Body of pancreas (tissue), 4 donors: Measurements from ENCODE around the gene MPLKIP. TPM values are rescaled to one million over a fixed set of nuclear protein-coding genes. Genes with fewer than 3 reads are reported as not detected.

ENCODE experiments used
- ATAC-seq: fragments of 150-250 bp; one replicate; pipeline ENCODE4 v1.9.1; 2016
- DNase-seq, 4 donors: peaks; one replicate each; pipeline ENCODE4 v3.0.0-alpha.2; 2019
- H3K27ac ChIP-seq, 4 donors: fragments of 200-600 bp; sonication (generic); 1 replicate in 3 of 4; 2 replicates in 1 of 4; pipeline versions ENCODE4 v1.5.1 to v1.6.1; 2016 to 2019; ENCODE audit warnings: mild to moderate bottlenecking in 1 of 4, mixed read lengths in 1 of 4, moderate library complexity in 1 of 4
- H3K27me3 ChIP-seq, 2 donors: fragments of 200-600 bp; sonication (generic); one replicate each; pipeline ENCODE4 v1.6.0; 2016; ENCODE audit warnings: mild to moderate bottlenecking in 1 of 2
- H3K36me3 ChIP-seq, 2 donors: fragments of 200-600 bp; sonication (generic); replicated peaks in 1 of 2; 2 replicates each; pipeline ENCODE4 v1.5.1; 2016; ENCODE audit warnings: low read depth in 2 of 2; ENCODE audit not compliant: insufficient read depth in 1 of 2
- H3K4me1 ChIP-seq: fragments of 200-600 bp; sonication (generic); one replicate; pipeline ENCODE4 v1.6.0; 2016
- H3K4me3 ChIP-seq, 2 donors: fragments of 200-600 bp; sonication (generic); 1 replicate in 1 of 2; 2 replicates in 1 of 2; pipeline ENCODE4 v1.5.1; 2016 to 2019
- H3K9me3 ChIP-seq, 3 donors: fragments of 200-600 bp; sonication (generic); 1 replicate in 2 of 3; 2 replicates in 1 of 3; pipeline ENCODE4 v1.5.1; 2016
- CTCF ChIP-seq, 7 experiments: fragments of 450-650 bp in 4 of 7; fragments of 200-600 bp in 3 of 7; sonication (generic) in 3 of 7; IDR thresholded peaks; one replicate each; pipeline ENCODE4 v1.5.1; 2016 to 2019; ENCODE audit warnings: antibody characterized with exemption in 7 of 7
- POLR2A ChIP-seq, 3 donors: fragments of 450-650 bp; IDR thresholded peaks; one replicate each; pipeline ENCODE4 v1.6.1; 2016; ENCODE audit warnings: antibody characterized with exemption in 3 of 3, mild to moderate bottlenecking in 2 of 3
- WGBS, 2 donors: methylation state at CpG; one replicate each; pipeline ENCODE4 v1.1.5; 2017; 5-methylcytosine and 5-hydroxymethylcytosine counted together
- intact Hi-C: fragments of 100-400 bp; cut with DNase I; formaldehyde crosslinking; loops from one replicate; pipeline ENCODE4 v1.15.1; 2023
- total RNA-seq, 2 donors: library from RNA; depleted of rRNA; stranded (reverse); fragments of >200 nt; gene quantifications; one replicate each; pipeline ENCODE4 v1.1.0, GENCODE V29; 2016

MPLKIP gene
- total RNA-seq, 2 donors from 2014 or later = 4.6 to 9.9 TPM

- TF ChIP-seq CTCF (IDR thresholded peaks at IDR 0.05) (no peak), POLR2A (IDR thresholded peaks at IDR 0.05) (no peak)
- 56 to 64% methylated on average over 3 of the region's 3 CpGs for WGBS, 2 donors
- Histone ChIP-seq H3K4me1 (peaks cover 51% of the 10 kb centered on the region), H3K4me3 (no peak overlapping the region), H3K36me3 (no peaks in the 10 kb centered on the region), H3K9me3 (no peaks in the 10 kb centered on the region), H3K27ac (no peak overlapping the region), H3K27me3 (no peaks in the 10 kb centered on the region)
- ATAC-seq (no peak), DNase-seq (no peak)
- intact Hi-C loops = no loop called here
Observed at GRCh38 chr7:40101201-40101600, 33.2 kb downstream of the MPLKIP start.

GRCh38 chr7:40099837-40100236 is 34.6 kb downstream of the MPLKIP start:
- 81 to 88% methylated on average over 4 of the region's 4 CpGs for WGBS, 2 donors
- Histone ChIP-seq H3K9me3 (no peaks in the 10 kb centered on the region), H3K27ac (no peak overlapping the region), H3K36me3 (no peaks in the 10 kb centered on the region), H3K4me1 (peaks cover 53% of the 10 kb centered on the region), H3K4me3 (no peak overlapping the region), H3K27me3 (no peaks in the 10 kb centered on the region)
- TF ChIP-seq CTCF (IDR thresholded peaks at IDR 0.05) (no peak), POLR2A (IDR thresholded peaks at IDR 0.05) (no peak)
- intact Hi-C loops = no loop called here
- DNase-seq = no peak
- ATAC-seq = no peak

- H3K27me3 ChIP-seq = no peaks in the 10 kb centered on the region
- H3K9me3 ChIP-seq = no peaks in the 10 kb centered on the region
- DNase-seq (no peak), ATAC-seq (no peak)
- peak overlapping the region in 2 of 4 donors; percentile 20 to 22 for H3K27ac ChIP-seq
- intact Hi-C loops = no loop called here
- H3K36me3 ChIP-seq = peaks cover 0 to 7% of the 10 kb centered on the region in 2 donors
- no peak overlapping the region for H3K4me3 ChIP-seq
- peaks cover 57% of the 10 kb centered on the region for H3K4me1 ChIP-seq
- no peak for TF ChIP-seq POLR2A (IDR thresholded peaks at IDR 0.05)
- no peak for TF ChIP-seq CTCF (IDR thresholded peaks at IDR 0.05)
Observed at GRCh38 chr7:40098810-40099209, 35.6 kb downstream of the MPLKIP start.

GRCh38 chr7:40097728-40098127 is 36.7 kb downstream of the MPLKIP start:
- ATAC-seq (no peak), DNase-seq (no peak)
- Histone ChIP-seq H3K9me3 (no peaks in the 10 kb centered on the region), H3K27ac (peak overlapping the region in 1 of 4 donors; percentile 22), H3K4me3 (no peak overlapping the region), H3K27me3 (no peaks in the 10 kb centered on the region), H3K4me1 (peaks cover 52% of the 10 kb centered on the region), H3K36me3 (peaks cover 0 to 13% of the 10 kb centered on the region in 2 donors)
- TF ChIP-seq POLR2A (IDR thresholded peaks at IDR 0.05) = no peak
- no peak for TF ChIP-seq CTCF (IDR thresholded peaks at IDR 0.05)
- intact Hi-C loops = no loop called here
- WGBS, 2 donors = 27 to 46% methylated on average over 2 of the region's 2 CpGs

- H3K36me3 ChIP-seq = peaks cover 0 to 15% of the 10 kb centered on the region in 2 donors
- ATAC-seq = no peak
- TF ChIP-seq POLR2A (IDR thresholded peaks at IDR 0.05) (no peak), CTCF (IDR thresholded peaks at IDR 0.05) (no peak)
- peaks cover 45% of the 10 kb centered on the region for H3K4me1 ChIP-seq
- H3K9me3 ChIP-seq = no peaks in the 10 kb centered on the region
- intact Hi-C loops = no loop called here
- H3K27ac ChIP-seq = peak overlapping the region in 3 of 4 donors; percentile 5 to 17 (median 10)
- H3K4me3 ChIP-seq = no peak overlapping the region
- no peak for DNase-seq
- H3K27me3 ChIP-seq = no peaks in the 10 kb centered on the region
- 0 to 9% methylated on average over 1 of the region's 1 CpG for WGBS, 2 donors
Observed at GRCh38 chr7:40095695-40096327, 38.6 kb downstream of the MPLKIP start.
